Ectodermal cell (in vitro differentiated cells): ENCODE measurements around the gene PPP2R2D.
"Not testable (repeated sequence)": the region's sequence is repeated elsewhere in the genome, so short reads cannot be mapped to it uniquely, and the experiment has no call there.

ENCODE experiments used
- H3K27ac ChIP-seq: 2 replicates; pipeline ENCODE4 v1.7.0; 2013; ENCODE audit warnings: mild to moderate bottlenecking, low read depth, low read length; ENCODE audit not compliant: insufficient read depth, poor library complexity, severe bottlenecking
- H3K27me3 ChIP-seq: 2 replicates; pipeline ENCODE4 v1.7.0; 2013; ENCODE audit warnings: mild to moderate bottlenecking, low read length; ENCODE audit not compliant: insufficient read depth, control insufficient read depth, poor library complexity, severe bottlenecking
- H3K36me3 ChIP-seq: one replicate; pipeline ENCODE4 v1.7.0; 2013; ENCODE audit warnings: low read length; ENCODE audit not compliant: control insufficient read depth, insufficient read depth
- H3K4me1 ChIP-seq: one replicate; pipeline ENCODE4 v1.7.0; 2013; ENCODE audit warnings: low read length; ENCODE audit not compliant: control insufficient read depth, insufficient read depth
- H3K4me3 ChIP-seq: 2 replicates; pipeline ENCODE4 v1.7.0; 2013; ENCODE audit warnings: low read depth, low read length, control low read depth; ENCODE audit not compliant: insufficient read depth
- H3K9me3 ChIP-seq: 2 replicates; pipeline ENCODE4 v1.7.0; 2013; ENCODE audit warnings: mild to moderate bottlenecking, low read length, moderate library complexity; ENCODE audit not compliant: control insufficient read depth
- WGBS, 2 experiments: methylation state at CpG; one replicate each; pipeline ENCODE4 v1.1.7; 2013; ENCODE audit warnings: missing lambda C conversion rate in 2 of 2; 5-methylcytosine and 5-hydroxymethylcytosine counted together

The PPP2R2D gene

GRCh38 chr10:131919461-131919860, 18.7 kb downstream of the PPP2R2D start:
- not testable (repeated sequence) for H3K36me3 ChIP-seq, H3K27ac ChIP-seq, H3K27me3 ChIP-seq, H3K4me3 ChIP-seq, H3K9me3 ChIP-seq, H3K4me1 ChIP-seq
- WGBS, 2 experiments = 95% methylated on average over 14 of the region's 14 CpGs

GRCh38 chr10:131920151-131920550, 19.3 kb downstream of the PPP2R2D start:
- WGBS, 2 experiments = 93 to 97% methylated on average over 11 of the region's 11 CpGs
- H3K36me3 ChIP-seq = no peaks in the 10 kb centered on the region
- no peak overlapping the region for H3K4me3 ChIP-seq
- H3K9me3 ChIP-seq = no peaks in the 10 kb centered on the region
- H3K4me1 ChIP-seq = no peaks in the 10 kb centered on the region
- no peak overlapping the region for H3K27ac ChIP-seq
- no peaks in the 10 kb centered on the region for H3K27me3 ChIP-seq

- H3K9me3 ChIP-seq = no peaks in the 10 kb centered on the region
- no peaks in the 10 kb centered on the region for H3K4me1 ChIP-seq
- no peak overlapping the region for H3K27ac ChIP-seq
- no peaks in the 10 kb centered on the region for H3K36me3 ChIP-seq
- H3K4me3 ChIP-seq = no peak overlapping the region
- H3K27me3 ChIP-seq = no peaks in the 10 kb centered on the region
- WGBS, 2 experiments = 95 to 97% methylated on average over 5 of the region's 5 CpGs
Measured at GRCh38 chr10:131920693-131921092, 19.9 kb downstream of the PPP2R2D start.

GRCh38 chr10:131921184-131921583, 20.4 kb downstream of the PPP2R2D start:
- 75 to 79% methylated on average over 8 of the region's 8 CpGs for WGBS, 2 experiments
- no peak overlapping the region for H3K27ac ChIP-seq

GRCh38 chr10:131923038-131923756, 22.4 kb downstream of the PPP2R2D start:
- no peaks in the 10 kb centered on the region for H3K36me3 ChIP-seq
- H3K27me3 ChIP-seq = no peaks in the 10 kb centered on the region
- H3K27ac ChIP-seq = no peak overlapping the region
- H3K4me1 ChIP-seq = peaks cover under 1% of the 10 kb centered on the region
- H3K4me3 ChIP-seq = no peak overlapping the region
- WGBS, 2 experiments = 90 to 92% methylated on average over 11 of the region's 11 CpGs
- no peaks in the 10 kb centered on the region for H3K9me3 ChIP-seq

More at GRCh38 chr10:131921184-131921583, 20.4 kb downstream of the PPP2R2D start:
- no peaks in the 10 kb centered on the region for H3K4me1 ChIP-seq
- H3K4me3 ChIP-seq = no peak overlapping the region
- H3K27me3 ChIP-seq = no peaks in the 10 kb centered on the region
- H3K9me3 ChIP-seq = no peaks in the 10 kb centered on the region
- no peaks in the 10 kb centered on the region for H3K36me3 ChIP-seq

- no peak overlapping the region for H3K27ac ChIP-seq
- peaks cover 5% of the 10 kb centered on the region for H3K4me1 ChIP-seq
- no peaks in the 10 kb centered on the region for H3K9me3 ChIP-seq
- H3K36me3 ChIP-seq = no peaks in the 10 kb centered on the region
- no peaks in the 10 kb centered on the region for H3K27me3 ChIP-seq
- no peak overlapping the region for H3K4me3 ChIP-seq
Measured at GRCh38 chr10:131925011-131925649, 24.3 kb downstream of the PPP2R2D start.

GRCh38 chr10:131925716-131926115, 24.9 kb downstream of the PPP2R2D start:
- Histone ChIP-seq H3K36me3 (no peaks in the 10 kb centered on the region), H3K4me1 (peaks cover 5% of the 10 kb centered on the region), H3K4me3 (no peak overlapping the region), H3K27me3 (no peaks in the 10 kb centered on the region), H3K9me3 (no peaks in the 10 kb centered on the region), H3K27ac (no peak overlapping the region)
- 94 to 95% methylated on average over 9 of the region's 9 CpGs for WGBS, 2 experiments

- Histone ChIP-seq H3K36me3 (no peaks in the 10 kb centered on the region), H3K27me3 (no peaks in the 10 kb centered on the region), H3K4me1 (peaks cover 10% of the 10 kb centered on the region), H3K27ac (no peak overlapping the region), H3K9me3 (no peaks in the 10 kb centered on the region), H3K4me3 (no peak overlapping the region)
- 93 to 97% methylated on average over 10 of the region's 10 CpGs for WGBS, 2 experiments
Measured at GRCh38 chr10:131926253-131926652, 25.4 kb downstream of the PPP2R2D start.

- Histone ChIP-seq H3K27me3 (no peaks in the 10 kb centered on the region), H3K27ac (no peak overlapping the region), H3K9me3 (no peaks in the 10 kb centered on the region), H3K4me1 (peaks cover 10% of the 10 kb centered on the region), H3K36me3 (no peaks in the 10 kb centered on the region), H3K4me3 (no peak overlapping the region)
- 92 to 93% methylated on average over 28 of the region's 28 CpGs for whole genome bisulfite sequencing, 2 experiments
Measured at GRCh38 chr10:131926743-131927595, 26.2 kb downstream of the PPP2R2D start.
